ENCODE results near the gene YARS1. TPM values are rescaled to one million over a fixed set of nuclear protein-coding genes. Genes with fewer than 3 reads are reported as not detected.

The YARS1 gene
- polyA plus RNA-seq, 1 donor from 2014 or later, result 49.4 TPM

DNA sequence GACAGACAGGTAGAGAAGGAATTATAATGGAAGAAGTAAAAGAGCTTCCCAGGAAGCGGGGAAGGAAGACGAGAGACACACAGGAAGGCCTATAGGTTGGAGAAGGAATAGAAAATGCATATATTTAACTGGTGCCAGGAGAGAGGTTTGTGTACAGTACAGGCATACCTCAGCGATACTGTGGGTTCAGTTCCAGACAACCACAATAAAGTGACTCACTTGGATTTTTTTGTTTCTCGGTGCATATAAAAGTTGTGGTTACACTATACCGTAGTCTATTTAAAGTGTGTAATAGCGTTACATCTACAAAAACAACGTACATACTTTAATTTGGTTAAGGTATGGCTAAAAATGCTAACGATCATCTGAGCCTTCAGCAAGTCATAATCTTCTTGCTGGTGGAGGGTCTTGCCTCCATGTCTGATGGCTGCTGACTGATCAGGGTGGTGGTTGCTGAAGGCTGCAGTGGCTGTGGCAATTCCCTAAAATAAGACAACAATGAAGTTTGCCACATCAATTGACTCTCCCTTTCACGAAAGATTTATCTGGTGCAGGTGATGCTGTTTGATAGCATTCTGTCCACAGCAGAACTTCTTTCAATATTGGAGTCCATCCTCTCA is 16.0 kb downstream of the YARS1 start:
- Histone ChIP-seq H3K36me3 (ENCODE audit: insufficient read depth, low read length) (no peaks in the 10 kb centered on the region), H3K27me3 (ENCODE audit: insufficient read depth, low read depth, low read length) (no peaks in the 10 kb centered on the region), H3K9me2 (ENCODE audit: insufficient read depth, low read length) (no peaks in the 10 kb centered on the region), H3K4me2 (ENCODE audit: low read length) (no peak overlapping the region), H3K9ac (ENCODE audit: low read length) (no peak overlapping the region), H2AFZ (ENCODE audit: low read depth, low read length) (no peak overlapping the region), H4K20me1 (ENCODE audit: insufficient read depth) (no peaks in the 10 kb centered on the region), H3K27ac (ENCODE audit: low read length) (no peak overlapping the region), H3F3A (ENCODE audit: insufficient read depth, low read length, poor library complexity, severe bottlenecking) (no peaks in the 10 kb centered on the region), H3K4me3 (ENCODE audit: low read length) (no peak overlapping the region), H3K79me2 (replicated peaks; ENCODE audit: insufficient read depth, low read length) (no peaks in the 10 kb centered on the region), H3K9me3 (ENCODE audit: low read length) (no peaks in the 10 kb centered on the region)
- TF ChIP-seq EP300 (conservative IDR thresholded peaks at IDR 0.05; ENCODE audit: poor library complexity, severe bottlenecking) (no peak), MXI1 (conservative IDR thresholded peaks at IDR 0.05; ENCODE audit: poor library complexity, severe bottlenecking) (no peak), EZH2 (IDR thresholded peaks at IDR 0.05; ENCODE audit: borderline replicate concordance, insufficient read depth, low read length, poor library complexity, severe bottlenecking) (no peak), TAF1 (IDR thresholded peaks at IDR 0.05; ENCODE audit: low read depth) (no peak), POLR2AphosphoS5 (IDR thresholded peaks at IDR 0.05) (no peak), SMC3 (conservative IDR thresholded peaks at IDR 0.05; ENCODE audit: poor library complexity) (no peak), RAD21 (conservative IDR thresholded peaks at IDR 0.05) (no peak)
- TF ChIP-seq, protein P1, sequence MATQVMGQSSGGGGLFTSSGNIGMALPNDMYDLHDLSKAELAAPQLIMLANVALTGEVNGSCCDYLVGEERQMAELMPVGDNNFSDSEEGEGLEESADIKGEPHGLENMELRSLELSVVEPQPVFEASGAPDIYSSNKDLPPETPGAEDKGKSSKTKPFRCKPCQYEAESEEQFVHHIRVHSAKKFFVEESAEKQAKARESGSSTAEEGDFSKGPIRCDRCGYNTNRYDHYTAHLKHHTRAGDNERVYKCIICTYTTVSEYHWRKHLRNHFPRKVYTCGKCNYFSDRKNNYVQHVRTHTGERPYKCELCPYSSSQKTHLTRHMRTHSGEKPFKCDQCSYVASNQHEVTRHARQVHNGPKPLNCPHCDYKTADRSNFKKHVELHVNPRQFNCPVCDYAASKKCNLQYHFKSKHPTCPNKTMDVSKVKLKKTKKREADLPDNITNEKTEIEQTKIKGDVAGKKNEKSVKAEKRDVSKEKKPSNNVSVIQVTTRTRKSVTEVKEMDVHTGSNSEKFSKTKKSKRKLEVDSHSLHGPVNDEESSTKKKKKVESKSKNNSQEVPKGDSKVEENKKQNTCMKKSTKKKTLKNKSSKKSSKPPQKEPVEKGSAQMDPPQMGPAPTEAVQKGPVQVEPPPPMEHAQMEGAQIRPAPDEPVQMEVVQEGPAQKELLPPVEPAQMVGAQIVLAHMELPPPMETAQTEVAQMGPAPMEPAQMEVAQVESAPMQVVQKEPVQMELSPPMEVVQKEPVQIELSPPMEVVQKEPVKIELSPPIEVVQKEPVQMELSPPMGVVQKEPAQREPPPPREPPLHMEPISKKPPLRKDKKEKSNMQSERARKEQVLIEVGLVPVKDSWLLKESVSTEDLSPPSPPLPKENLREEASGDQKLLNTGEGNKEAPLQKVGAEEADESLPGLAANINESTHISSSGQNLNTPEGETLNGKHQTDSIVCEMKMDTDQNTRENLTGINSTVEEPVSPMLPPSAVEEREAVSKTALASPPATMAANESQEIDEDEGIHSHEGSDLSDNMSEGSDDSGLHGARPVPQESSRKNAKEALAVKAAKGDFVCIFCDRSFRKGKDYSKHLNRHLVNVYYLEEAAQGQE (IDR thresholded peaks at IDR 0.05; ENCODE audit: borderline replicate concordance), result no peak
- TF ChIP-seq, protein P2, sequence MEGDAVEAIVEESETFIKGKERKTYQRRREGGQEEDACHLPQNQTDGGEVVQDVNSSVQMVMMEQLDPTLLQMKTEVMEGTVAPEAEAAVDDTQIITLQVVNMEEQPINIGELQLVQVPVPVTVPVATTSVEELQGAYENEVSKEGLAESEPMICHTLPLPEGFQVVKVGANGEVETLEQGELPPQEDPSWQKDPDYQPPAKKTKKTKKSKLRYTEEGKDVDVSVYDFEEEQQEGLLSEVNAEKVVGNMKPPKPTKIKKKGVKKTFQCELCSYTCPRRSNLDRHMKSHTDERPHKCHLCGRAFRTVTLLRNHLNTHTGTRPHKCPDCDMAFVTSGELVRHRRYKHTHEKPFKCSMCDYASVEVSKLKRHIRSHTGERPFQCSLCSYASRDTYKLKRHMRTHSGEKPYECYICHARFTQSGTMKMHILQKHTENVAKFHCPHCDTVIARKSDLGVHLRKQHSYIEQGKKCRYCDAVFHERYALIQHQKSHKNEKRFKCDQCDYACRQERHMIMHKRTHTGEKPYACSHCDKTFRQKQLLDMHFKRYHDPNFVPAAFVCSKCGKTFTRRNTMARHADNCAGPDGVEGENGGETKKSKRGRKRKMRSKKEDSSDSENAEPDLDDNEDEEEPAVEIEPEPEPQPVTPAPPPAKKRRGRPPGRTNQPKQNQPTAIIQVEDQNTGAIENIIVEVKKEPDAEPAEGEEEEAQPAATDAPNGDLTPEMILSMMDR (IDR thresholded peaks at IDR 0.05; ENCODE audit: poor library complexity, severe bottlenecking), result no peak

DNA sequence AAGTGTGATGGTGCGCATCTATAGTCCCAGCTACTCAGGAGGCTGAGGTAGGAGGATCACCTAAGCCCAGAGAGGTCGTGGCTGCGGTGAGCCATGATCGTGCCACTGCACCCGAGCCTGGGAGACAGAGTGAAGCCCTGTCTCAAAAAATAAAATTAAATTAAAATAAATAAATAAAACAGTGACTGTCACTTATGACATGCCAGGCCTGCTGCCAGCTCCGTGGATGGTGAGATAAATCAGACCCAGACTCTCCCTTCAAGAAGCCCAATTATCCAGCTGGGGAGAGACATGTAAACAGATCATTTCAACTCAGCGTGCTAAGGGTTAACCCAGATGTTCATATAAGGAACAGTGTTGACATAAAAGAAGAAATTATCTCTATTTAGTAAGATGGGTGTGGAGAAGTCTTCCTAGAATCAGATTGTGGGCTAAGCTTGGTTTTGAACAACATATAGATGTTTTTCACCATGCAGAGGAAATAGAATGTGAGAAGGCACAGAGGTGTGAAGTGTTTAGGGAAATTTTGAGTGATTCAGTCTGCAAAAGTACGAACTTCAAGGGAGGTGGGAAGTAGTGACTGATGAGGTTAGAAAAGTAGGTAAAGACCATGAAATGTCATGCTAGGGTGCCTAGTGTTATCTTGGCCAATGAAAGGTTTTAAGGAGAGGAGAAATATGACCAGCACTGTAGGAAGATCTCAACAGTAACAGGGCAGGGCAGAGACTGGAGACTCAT is 18.3 kb downstream of the YARS1 start:
- Histone ChIP-seq H3F3A (ENCODE audit: insufficient read depth, low read length, poor library complexity, severe bottlenecking) (no peaks in the 10 kb centered on the region), H3K4me3 (ENCODE audit: low read length) (no peak overlapping the region), H3K9ac (ENCODE audit: low read length) (no peak overlapping the region), H3K27me3 (ENCODE audit: insufficient read depth, low read depth, low read length) (no peaks in the 10 kb centered on the region), H4K20me1 (ENCODE audit: insufficient read depth) (no peaks in the 10 kb centered on the region), H3K9me3 (ENCODE audit: low read length) (no peaks in the 10 kb centered on the region), H3K79me2 (replicated peaks; ENCODE audit: insufficient read depth, low read length) (no peaks in the 10 kb centered on the region), H3K9me2 (ENCODE audit: insufficient read depth, low read length) (no peaks in the 10 kb centered on the region), H3K4me2 (ENCODE audit: low read length) (no peak overlapping the region), H3K36me3 (ENCODE audit: insufficient read depth, low read length) (no peaks in the 10 kb centered on the region), H3K27ac (ENCODE audit: low read length) (no peak overlapping the region), H2AFZ (ENCODE audit: low read depth, low read length) (no peak overlapping the region)
- TF ChIP-seq, protein P2 (IDR thresholded peaks at IDR 0.05; ENCODE audit: poor library complexity, severe bottlenecking), result no peak
- TF ChIP-seq, protein P1 (IDR thresholded peaks at IDR 0.05; ENCODE audit: borderline replicate concordance), result no peak
- TF ChIP-seq POLR2AphosphoS5 (IDR thresholded peaks at IDR 0.05) (no peak), SMC3 (conservative IDR thresholded peaks at IDR 0.05; ENCODE audit: poor library complexity) (no peak), RAD21 (conservative IDR thresholded peaks at IDR 0.05) (no peak), EP300 (conservative IDR thresholded peaks at IDR 0.05; ENCODE audit: poor library complexity, severe bottlenecking) (no peak), MXI1 (conservative IDR thresholded peaks at IDR 0.05; ENCODE audit: poor library complexity, severe bottlenecking) (no peak), TAF1 (IDR thresholded peaks at IDR 0.05; ENCODE audit: low read depth) (no peak), EZH2 (IDR thresholded peaks at IDR 0.05; ENCODE audit: borderline replicate concordance, insufficient read depth, low read length, poor library complexity, severe bottlenecking) (no peak)

Measured in neural cell (in vitro differentiated cells).